NCI-H345 (cell line): Measurements from ENCODE around the gene PDE4B.

Source experiments
- DNase-seq: peaks from one replicate; lab custom pipeline; 2025; lab: John Stamatoyannopoulos, UW

The PDE4B gene

GRCh38 chr1:66285618-66286270, 493.0 kb downstream of the PDE4B start:
- no peak for DNase-seq

- no peak for DNase-seq
Measured at GRCh38 chr1:66286307-66286706, 493.6 kb downstream of the PDE4B start.

GRCh38 chr1:66288048-66288447, 495.4 kb downstream of the PDE4B start:
- no peak for DNase-seq

GRCh38 chr1:66290761-66291530, 498.3 kb downstream of the PDE4B start:
- no peak for DNase-seq

GRCh38 chr1:66291531-66291864, 498.8 kb downstream of the PDE4B start:
- no peak for DNase-seq

GRCh38 chr1:66292305-66292704, 499.6 kb downstream of the PDE4B start:
- no peak for DNase-seq

- no peak for DNase-seq
Measured at GRCh38 chr1:66292944-66293343, 500.2 kb downstream of the PDE4B start.

GRCh38 chr1:66294707-66295370, 502.1 kb downstream of the PDE4B start:
- no peak for DNase-seq

- no peak for DNase-seq
Measured at GRCh38 chr1:66295803-66296202, 503.1 kb downstream of the PDE4B start.

- DNase-seq = no peak
Measured at GRCh38 chr1:66296370-66296769, 503.7 kb downstream of the PDE4B start.

GRCh38 chr1:66296951-66297350, 504.3 kb downstream of the PDE4B start:
- no peak for DNase-seq

GRCh38 chr1:66298464-66298863, 505.8 kb downstream of the PDE4B start:
- DNase-seq = no peak

GRCh38 chr1:66300280-66300971, 507.7 kb downstream of the PDE4B start:
- no peak for DNase-seq

GRCh38 chr1:66300972-66301451, 508.3 kb downstream of the PDE4B start:
- DNase-seq = no peak

GRCh38 chr1:66302184-66302742, 509.6 kb downstream of the PDE4B start:
- no peak for DNase-seq

- DNase-seq = no peak
Measured at GRCh38 chr1:66302815-66303214, 510.1 kb downstream of the PDE4B start.

GRCh38 chr1:66303646-66304045, 511.0 kb downstream of the PDE4B start:
- no peak for DNase-seq

- DNase-seq = no peak
Measured at GRCh38 chr1:66304128-66304527, 511.4 kb downstream of the PDE4B start.

- DNase-seq = no peak
Measured at GRCh38 chr1:66305927-66306326, 513.2 kb downstream of the PDE4B start.

- no peak for DNase-seq
Measured at GRCh38 chr1:66309006-66309741, 516.5 kb downstream of the PDE4B start.

- no peak for DNase-seq
Measured at GRCh38 chr1:66311092-66311491, 518.4 kb downstream of the PDE4B start.
